HG03025 (cell line): Measurements from ENCODE around the gene KCNG1.

Source experiments
- ATAC-seq: cut with Tn5 transposase; IDR thresholded peaks from one replicate; pipeline ENCODE4 v1.9.1; 2021; ENCODE audit warnings: mild to moderate bottlenecking, moderate library complexity; ENCODE audit not compliant: unreplicated experiment, low FRiP score

Gene KCNG1

DNA sequence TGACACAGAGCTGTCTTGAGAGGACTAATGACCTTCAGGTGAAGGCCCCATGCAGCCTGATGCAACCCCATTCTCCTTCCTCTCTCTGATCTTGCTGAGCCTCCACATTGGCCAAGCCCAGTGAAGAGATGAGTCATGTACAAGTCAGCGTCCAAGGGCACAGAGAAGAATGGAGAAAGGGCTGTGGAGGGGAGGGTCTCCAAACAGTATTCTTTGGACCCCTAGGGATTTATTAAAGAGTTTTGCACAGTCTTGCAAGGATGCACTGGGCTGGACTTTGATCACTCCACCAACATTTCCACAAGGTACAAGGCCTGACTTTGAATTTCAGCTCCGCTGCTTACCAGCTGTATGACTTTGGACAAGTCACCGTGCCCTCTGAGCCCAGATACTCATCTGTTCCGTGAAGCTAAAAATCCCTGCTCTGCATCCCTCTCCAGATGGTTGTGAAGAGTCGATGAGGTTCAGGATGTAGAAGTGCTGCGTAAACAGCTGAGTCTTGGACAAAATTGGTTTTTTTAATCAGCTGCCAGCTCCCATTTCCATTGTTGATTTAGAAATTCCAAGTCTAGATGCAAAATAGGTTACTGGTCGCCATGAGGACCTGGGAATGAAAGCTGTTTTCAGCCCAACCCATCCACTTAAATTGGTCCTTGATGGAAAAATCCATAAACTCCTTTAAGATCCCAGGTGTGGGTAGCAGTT lies 14.1 kb upstream of the KCNG1 start:
- no peak for ATAC-seq

DNA sequence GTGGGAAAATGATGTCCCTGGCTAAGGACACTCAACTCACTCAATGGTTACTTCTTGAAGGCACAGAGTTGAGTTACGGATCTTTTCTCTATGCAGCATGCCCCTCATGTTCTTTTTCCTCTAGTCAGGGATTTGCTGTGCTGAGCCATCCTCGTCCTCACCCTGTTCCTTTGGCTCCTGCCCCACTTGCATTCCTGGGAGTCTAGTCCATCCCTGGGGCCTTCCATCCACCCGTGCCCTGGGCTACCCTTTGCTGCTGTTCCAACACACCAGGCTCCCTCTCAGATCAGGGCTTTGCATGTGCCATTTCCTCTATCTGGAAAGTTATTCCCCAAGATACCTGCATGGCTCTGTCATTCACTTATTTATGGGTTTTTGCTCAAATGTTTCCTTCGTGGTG lies 13.3 kb upstream of the KCNG1 start:
- ATAC-seq: no peak

DNA sequence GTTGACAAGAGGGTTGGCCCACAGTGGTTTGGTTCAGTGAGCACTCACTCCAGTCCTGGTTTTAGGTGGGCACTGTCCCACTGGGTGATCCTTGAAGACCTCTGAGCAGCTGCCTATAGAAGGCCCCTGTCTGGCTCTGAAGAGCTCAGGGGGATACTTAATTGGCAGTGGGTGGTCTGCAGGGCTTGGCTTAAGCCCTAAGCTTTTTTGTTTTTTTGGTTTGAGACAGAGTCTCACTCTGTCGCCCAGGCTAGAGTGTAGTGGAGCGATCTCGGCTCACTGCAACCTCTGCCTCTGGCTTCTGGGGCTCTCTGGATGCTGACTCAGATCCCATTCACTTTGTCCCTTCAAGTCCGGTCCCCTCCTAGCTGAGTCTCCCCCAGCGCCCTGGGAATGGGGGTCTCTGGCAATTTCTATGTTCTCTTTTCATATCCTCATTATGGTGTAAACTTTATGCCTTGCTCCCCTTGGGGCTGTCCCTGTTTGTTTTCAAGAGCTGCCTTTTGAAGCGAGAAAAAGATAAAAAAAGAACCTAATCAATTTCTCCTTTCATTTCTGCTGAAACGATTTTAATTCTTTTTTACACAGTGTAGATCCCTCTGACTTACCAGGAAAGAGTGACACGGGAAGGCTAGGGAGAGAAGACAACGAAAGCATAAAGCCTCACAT lies 12.2 kb upstream of the KCNG1 start:
- ATAC-seq: no peak

DNA sequence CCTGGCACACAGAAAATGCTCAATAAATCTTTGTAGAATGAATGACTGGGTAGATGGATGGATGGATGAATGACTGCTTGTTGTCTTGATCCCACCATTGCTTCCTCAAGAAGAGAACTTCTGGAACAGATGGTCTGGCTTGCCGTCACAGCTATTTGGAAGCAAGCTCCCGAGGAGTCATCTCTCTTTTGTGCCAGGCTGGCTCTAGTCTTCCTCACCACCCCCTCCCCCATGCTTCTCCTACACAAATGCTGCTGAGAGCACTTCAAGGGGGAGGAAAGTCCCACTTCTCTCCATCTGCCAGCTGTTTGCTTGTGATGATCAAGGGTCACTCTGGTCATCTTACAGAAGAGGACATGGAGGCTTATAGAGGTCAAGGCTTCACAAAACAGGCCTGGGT lies 11.6 kb upstream of the KCNG1 start:
- no peak for ATAC-seq

DNA sequence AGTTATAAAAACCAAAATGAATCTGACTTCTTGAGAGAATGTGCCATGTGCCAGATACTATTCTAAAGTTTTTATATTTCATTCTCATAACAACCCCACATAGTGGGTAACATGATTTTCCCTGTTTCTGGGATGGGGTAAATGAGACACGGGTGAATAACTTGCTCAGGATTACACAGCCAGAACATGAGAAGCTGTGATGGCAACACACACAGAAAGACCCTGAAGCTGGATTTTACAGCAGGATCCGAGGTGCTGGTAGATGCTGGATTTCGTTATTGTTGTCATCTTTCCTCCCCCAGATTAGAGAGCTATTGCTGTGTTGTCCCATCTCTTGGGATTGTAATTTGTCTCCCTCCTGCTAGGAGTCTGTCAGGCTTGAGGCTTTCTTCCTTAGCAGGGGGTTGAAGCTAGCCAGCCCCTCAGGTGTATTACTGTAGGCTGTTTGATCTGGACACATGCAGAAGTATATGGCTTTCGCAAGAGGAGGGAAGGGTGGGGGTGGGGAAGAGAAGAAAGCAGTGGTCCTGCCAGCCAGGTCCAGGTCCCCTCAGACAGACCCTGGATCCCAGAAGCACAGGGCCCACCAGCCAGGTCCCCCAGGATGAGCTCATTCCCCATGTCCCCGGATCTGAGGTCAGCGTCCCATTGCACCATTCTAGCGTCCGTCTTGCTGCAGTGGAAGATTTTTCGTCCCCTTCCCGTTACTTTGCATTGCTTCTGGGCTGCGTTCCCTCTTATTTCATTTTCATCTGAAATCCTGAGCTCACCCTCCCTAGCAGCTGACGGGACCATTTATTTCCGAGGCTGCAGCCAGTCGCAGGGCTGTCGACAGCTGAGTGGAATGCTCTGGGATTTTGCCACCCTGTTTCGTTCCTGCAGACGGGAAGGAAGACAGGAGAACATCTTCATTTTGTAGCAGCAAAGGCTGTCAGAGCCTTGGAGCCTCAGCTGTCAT lies 7.3 kb upstream of the KCNG1 start:
- no peak for ATAC-seq

DNA sequence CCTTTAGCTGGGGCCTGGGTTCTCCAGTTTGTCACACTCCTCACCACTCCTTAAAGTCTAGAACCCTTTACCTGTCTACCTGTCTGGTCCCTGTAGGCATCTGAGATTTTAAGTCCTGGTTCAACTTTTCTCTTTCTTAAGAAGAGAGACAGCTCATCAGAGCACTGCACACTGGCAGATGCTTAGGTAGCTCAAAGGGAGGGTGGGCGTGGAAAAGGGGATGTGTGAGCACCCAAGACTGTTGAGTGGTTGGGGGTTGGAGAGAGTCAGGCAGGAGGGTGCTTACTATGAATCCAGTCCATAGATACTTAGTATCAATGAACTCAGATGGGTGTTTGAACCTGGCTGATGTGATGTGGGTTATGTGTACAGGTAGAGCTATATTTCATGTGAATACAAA lies 6.6 kb upstream of the KCNG1 start:
- ATAC-seq: no peak

DNA sequence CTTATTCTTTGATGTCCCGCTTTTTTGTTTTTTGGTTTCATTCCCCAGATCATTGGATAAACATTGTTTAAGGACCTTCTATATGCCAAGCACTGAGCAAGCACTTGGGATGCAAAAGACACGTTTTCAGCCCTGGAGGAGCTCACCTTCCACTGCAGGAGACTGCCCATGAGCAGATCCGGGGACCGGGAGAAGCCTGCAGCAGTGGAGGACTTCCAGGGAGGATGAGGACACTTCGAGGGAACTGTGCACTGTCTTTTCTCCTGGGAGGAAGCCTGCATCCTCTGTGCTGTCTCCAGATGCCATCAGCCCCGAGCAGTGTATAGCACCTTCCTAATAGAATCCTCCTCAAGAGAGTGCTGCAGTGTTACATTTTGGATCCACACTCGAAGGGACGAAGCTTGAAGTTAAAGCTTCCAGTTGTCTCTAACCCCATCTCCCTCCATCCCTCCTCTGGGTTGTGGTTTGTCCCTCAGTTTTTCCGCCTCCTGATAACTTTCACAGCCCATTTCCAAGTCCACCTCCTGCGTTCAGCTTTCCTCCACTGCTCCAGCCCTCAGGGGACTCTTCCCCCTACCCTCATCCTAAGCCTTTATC lies 5.8 kb upstream of the KCNG1 start:
- no peak for ATAC-seq

DNA sequence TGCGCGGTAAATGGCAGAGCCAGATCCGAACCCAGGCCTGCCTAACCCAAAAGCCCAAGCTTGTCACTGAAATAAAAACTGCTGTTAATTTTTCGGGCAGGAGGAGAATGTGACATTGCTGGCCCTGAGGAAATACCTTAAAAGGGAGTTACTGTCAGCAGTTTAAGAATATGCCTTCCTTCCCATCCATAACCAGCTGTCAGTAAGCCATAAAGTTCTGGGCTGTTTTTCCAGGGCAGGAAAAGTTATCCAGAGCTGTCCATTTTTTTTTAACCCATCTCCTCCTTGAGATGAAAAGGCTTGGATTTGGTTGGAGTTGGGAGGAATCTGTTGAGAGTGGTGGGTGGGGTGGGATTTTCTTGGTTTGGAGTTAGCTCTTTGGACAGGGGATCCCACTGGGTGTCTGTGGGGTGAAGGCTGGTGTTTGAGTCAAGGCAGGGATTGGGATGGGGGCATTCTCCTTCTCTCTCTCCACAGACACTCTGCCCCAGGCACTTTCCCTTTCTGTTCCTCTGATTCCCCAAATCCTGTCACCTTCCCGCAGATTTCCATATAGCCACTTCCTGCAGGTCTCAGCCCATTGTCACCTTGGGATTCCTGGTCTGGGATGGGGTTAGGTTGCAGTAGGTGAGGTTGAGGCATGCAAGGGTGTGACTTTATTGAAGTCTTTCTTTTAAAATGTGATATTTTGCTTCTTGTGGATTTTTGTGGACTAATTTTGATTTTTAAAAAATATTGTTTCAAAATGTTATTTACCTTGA lies 4.3 kb upstream of the KCNG1 start:
- no peak for ATAC-seq

DNA sequence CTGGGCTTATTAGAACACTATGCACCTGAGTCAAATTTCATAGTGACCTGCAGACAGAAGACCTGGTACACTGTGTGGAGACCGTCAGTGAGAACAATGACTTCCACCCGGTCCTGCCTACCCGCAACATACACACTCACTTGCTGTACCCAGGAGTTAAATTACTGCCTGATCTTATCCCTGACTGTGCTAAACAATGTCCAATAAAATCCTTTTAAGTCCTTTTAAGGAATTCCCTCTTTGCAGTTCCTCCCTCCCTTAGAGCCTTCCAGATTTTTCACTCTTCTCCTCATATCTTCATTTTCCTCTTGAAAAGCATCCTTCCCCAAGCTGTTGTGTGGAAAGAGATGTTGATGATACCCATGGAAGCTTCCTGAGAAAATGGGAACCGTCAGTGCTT lies 3.4 kb upstream of the KCNG1 start:
- no peak for ATAC-seq

DNA sequence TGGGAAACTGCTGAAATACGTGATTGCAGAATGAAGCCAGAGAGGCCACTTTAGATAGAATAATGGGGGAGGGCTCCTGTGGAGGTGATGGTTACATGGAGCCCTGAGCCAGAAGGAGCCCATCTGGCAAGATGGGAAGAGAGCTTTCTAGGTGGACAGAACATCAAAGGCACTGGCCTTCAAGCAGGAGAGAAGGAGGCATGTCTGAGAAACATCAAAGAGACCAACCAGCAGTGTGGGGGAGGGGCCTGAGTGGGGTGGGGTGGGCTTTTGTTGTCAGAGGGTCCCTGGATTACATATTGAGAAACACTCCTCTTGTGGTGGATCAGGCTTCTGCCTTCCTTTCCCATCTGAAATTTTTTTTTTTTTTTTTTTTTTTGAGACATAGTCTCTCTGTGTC lies 1.9 kb upstream of the KCNG1 start:
- no peak for ATAC-seq

DNA sequence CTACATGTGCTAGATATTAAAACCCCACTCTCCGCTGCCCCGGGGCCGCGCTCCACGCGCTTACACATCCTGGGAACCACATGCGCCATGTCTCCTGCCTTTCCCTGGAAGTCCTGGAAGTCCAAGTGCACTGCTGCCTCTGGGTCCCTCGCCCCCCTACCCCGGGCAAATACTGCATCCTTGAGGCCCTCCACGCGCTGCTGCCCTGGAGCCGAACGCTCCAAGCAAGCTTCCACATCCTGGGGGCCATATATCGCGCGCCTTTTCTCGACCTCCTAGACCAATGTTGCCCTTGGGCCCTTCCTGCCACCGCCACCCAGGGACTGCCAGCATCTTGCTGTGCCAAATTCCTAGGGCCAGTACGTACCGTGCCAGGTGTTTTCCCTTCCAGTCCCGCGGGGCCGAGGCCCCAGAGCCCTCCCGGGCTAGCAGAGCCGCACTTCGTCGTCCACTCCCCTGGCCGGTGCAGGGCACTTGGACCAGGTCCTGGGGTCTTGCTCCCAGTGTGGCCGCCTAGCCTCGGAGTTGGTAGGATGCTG lies 779 bp upstream of the KCNG1 start:
- no peak for ATAC-seq

DNA sequence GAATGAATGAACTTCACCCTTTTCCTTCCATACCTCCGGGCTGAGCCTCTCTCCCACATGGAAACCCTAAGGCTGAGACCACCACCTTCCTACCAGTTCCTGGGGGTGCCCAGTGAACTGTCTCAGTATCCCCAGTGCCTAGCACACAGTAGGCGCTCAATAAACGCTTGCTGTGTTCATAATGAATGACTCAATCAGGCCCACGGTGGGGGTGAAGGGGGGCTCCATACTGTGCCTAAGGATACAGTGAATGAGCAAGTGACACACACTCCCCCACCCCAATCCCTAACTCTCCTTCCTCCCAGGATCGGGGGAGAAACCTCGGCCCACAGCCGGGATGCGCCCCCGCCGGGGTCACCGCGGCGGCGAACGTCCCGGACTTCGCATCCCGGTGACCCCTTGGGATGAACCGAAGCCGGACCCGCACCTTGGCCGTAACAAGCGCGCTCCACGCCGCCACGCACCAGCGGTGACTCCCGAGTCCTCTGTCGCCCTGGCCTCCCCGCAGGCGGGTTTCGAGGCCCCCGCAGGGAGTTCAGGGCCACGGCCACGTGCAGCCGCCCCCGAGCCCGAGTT lies 592 bp downstream of the KCNG1 start:
- ATAC-seq: no peak

DNA sequence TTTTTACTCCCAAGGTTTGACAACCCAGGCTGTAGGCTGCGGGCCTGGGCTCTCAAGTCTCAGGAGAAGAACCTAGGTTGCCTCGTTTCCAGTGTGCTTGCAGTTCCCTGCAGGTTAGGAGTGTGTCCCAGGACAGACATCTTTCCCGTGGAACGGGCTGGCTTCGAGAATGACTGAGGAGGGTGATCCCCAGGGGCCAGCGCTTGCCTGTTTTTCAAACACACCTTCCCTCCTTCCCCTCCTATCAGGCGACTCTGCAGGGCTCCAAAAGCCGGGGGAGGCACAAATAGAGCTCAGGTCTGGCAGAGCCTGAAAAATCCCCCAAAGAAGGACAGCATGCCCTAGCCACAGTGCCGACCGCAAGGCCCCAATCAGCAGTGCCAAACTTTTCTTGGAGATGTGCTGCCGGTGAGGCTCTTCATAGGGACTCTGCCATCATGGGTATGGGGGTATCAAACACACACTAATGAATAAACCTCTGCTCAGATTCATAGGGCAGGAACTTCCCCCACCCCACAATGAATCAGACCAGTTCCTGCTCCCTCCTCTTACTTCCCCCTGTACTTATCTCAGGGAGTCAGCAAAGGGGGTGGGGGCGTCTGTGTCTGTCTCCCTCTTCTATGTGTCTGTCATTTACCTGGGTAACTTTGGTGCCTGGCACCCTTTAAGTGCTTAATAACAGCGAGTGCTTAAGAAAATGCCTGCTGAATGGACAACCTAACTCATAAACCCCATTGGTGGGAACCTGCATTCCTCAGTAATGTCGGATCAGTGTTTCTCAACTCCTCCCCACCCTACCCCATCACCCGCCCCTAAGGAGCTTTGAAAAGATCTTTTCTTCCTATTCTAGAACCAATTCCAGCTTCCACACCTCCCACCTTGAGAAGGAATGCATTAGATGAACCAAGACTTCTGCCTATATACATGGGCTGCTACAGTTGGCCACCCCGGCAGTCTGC lies 1.6 kb downstream of the KCNG1 start:
- no peak for ATAC-seq

DNA sequence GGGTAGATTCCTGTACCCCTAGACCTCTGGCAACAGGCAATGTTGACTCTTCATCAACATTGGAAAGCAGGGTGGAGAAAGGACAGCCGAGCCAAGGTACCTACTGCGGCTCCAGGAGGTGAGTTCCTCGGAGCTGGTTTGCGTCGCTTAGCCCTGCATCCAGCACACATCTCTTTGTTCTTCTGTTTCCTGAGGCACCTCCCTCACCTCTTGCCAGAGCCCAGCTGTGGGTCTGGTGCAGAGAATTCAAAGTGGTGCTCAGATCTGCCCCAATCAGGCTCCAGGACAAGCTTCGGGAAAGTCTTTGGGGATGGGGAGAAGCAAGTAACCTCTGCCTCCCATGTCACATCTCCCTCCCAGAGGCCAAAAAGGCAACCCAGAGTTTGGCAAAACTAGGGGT lies 2.2 kb downstream of the KCNG1 start:
- ATAC-seq: no peak

DNA sequence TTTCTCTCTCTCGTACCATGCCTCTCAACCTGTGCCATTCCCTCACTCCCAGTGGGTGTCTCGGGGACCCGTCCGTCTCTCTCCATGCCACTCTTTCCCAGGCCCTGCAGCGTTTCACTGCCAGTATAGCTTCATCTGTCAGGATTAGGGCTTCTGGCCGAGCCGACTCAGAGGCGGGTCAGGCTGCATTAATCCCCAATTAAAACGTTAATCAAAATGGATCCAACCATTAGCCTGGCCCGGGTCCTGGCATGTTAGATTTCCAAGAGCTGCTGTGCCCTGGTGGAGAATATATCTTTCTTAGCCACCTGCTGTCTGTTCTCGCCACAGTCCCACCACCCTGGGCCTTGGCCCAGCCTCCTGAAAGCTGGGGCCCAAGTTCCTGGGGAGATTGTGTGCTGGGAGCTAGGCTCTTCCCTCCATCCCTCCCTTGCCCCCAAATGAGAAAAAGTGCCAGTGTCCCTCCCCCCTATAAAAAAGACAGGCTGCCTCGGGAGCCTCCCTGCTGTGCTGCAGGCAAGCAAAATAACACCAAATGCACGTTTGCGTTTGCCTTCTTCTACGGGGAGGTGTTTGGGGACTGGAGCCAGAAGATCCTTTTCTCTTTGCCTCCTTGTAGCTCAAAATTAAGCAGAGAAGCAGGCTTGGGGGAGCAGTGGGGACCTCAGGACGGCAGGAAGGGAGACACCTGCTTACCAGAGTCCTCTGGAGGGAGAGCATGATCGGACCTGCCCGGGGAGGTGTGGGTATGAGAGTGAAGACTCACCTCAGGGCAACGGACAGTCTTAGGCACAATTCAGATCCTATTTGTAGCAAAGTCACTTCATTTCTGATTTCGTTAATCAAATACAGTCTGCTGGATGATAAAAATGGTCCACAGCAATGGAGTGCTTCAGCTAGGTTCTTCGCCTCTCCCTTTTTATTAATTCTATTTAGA lies 3.0 kb downstream of the KCNG1 start:
- ATAC-seq: no peak

DNA sequence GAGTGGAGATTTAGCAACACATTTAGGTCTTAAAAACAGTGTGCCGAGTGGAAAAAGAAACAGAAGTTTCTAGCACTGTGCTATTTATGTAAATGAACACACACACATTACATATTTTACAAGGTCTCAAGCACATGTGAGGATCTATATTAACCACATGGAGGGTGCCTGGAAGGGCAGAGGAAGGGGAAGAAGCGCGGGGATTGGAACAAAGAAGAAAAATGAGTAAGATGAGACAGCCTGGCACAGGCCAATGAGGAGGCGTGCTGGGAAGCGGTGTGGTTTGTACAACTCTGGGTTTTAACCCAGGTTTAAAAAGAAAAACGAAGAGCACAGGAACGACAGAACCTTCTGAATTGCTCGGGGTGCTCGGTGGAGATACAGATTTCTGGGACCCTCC lies 5.7 kb downstream of the KCNG1 start:
- ATAC-seq: no peak

DNA sequence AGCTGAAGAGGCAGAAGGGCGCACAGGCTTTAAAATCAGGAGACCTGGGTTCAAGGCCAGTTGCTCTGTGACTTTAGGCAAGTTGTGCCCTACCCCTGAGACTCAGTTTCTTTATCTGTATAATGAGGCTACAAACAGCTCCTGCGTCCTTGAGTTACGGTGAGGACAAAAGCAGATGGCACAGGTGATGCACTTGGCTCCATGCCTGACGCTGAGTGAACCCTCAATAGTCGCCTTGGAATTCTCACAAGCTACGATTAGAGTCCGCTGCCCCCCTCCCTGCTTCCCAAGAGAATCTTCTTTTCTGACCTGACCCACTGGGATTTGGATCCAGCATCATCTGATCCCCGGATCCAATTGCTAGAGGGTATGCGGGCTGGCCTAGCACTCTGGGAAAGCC lies 6.4 kb downstream of the KCNG1 start:
- ATAC-seq: no peak
